Osteocyte (in vitro differentiated cells): ENCODE results near the gene OR10J4. TPM values are rescaled to one million over a fixed set of nuclear protein-coding genes. Genes with fewer than 3 reads are reported as not detected.

Experiments
- DNase-seq: peaks from one replicate; pipeline ENCODE4 v3.0.0; 2021; ENCODE audit warnings: mixed read lengths; ENCODE audit not compliant: unreplicated experiment; ENCODE audit errors: extremely low spot score
- H3K27ac Mint-ChIP-seq: one replicate; pipeline ENCODE4 v1.8.0; 2021; ENCODE audit warnings: mild to moderate bottlenecking, mixed read lengths; ENCODE audit not compliant: unreplicated experiment
- H3K27me3 Mint-ChIP-seq: one replicate; pipeline ENCODE4 v1.8.0; 2021; ENCODE audit warnings: mixed read lengths; ENCODE audit not compliant: unreplicated experiment
- H3K36me3 Mint-ChIP-seq: one replicate; pipeline ENCODE4 v1.8.0; 2021; ENCODE audit warnings: mixed read lengths; ENCODE audit not compliant: unreplicated experiment
- H3K4me1 Mint-ChIP-seq: one replicate; pipeline ENCODE4 v1.8.0; 2021; ENCODE audit warnings: mixed read lengths; ENCODE audit not compliant: unreplicated experiment
- H3K4me3 Mint-ChIP-seq: one replicate; pipeline ENCODE4 v1.8.0; 2021; ENCODE audit warnings: mild to moderate bottlenecking, moderate library complexity, mixed read lengths; ENCODE audit not compliant: unreplicated experiment
- H3K9me3 Mint-ChIP-seq: one replicate; pipeline ENCODE4 v1.8.0; 2021; ENCODE audit warnings: mixed read lengths; ENCODE audit not compliant: unreplicated experiment
- CTCF ChIP-seq: fragments of 200-600 bp; sonication (generic); IDR thresholded peaks from 2 replicates; pipeline ENCODE4 v1.5.0; 2021; ENCODE audit warnings: antibody characterized with exemption, mild to moderate bottlenecking, moderate library complexity
- total RNA-seq: library from RNA; stranded (reverse); gene quantifications from 2 replicates; pipeline ENCODE4 v1.2.1, GENCODE V29; 2021

OR10J4 gene
- total RNA-seq, 1 donor from 2014 or later, result not detected

- Mint-ChIP-seq H3K4me1 (no peaks in the 10 kb centered on the region), H3K9me3 (peaks cover 5% of the 10 kb centered on the region), H3K27me3 (peaks cover 4% of the 10 kb centered on the region), H3K36me3 (no peaks in the 10 kb centered on the region), H3K4me3 (no peak overlapping the region), H3K27ac (no peak overlapping the region)
- no peak for DNase-seq
- TF ChIP-seq CTCF, result no peak
Observed at GRCh38 chr1:159474926-159475325, 42.9 kb downstream of the OR10J4 start.

Other genes starting within 250 kb of the OR10J4 start
- not detected in 2 replicates for gene ACKR1, start 227.3 kb upstream of the OR10J4 start, total RNA-seq
- not detected in 2 replicates for gene FCER1A, start 129.9 kb upstream of the OR10J4 start, total RNA-seq
- not detected in 2 replicates for gene OR10J1, start 7.5 kb downstream of the OR10J4 start, total RNA-seq
- not detected in 2 replicates for gene OR10J5, start 103.8 kb downstream of the OR10J4 start, total RNA-seq
- not detected in 2 replicates for gene APCS, start 155.6 kb downstream of the OR10J4 start, total RNA-seq